ENCODE results near the gene ESYT1. TPM values are rescaled to one million over a fixed set of nuclear protein-coding genes. Genes with fewer than 3 reads are reported as not detected.
"Not testable (repeated sequence)": the region's sequence is repeated elsewhere in the genome, so short reads cannot be mapped to it uniquely, and the experiment has no call there.

ESYT1 gene
- total RNA-seq, 4 donors from 2014 or later = 128 to 234 (median 167) TPM

DNA sequence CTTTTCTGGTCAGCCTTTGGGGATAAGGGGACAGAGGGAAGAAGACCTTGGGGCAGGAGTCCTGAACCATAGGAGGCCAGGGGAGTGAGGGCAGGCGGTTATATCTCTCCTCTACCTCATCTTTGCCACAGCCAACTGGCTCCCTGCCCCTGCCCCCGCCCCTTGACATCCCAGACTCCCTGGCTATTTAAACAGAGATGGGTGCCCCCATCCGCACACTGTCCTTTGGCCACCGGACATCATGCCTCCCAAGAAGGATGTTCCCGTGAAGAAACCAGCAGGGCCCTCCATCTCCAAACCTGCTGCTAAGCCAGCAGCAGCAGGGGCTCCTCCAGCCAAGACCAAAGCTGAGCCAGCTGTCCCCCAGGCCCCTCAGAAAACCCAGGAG is 25.6 kb downstream of the ESYT1 start:
- no CpG with 5 or more reads among the region's 5 CpGs for WGBS, 2 donors (ENCODE audit: low coverage in 1 of 2)
- H3K9me3 ChIP-seq = no peaks in the 10 kb centered on the region
- no peak overlapping the region for H3K27ac ChIP-seq
- H3K27me3 ChIP-seq = no peaks in the 10 kb centered on the region
- H3K36me3 ChIP-seq = no peaks in the 10 kb centered on the region
- ATAC-seq = no peak
- peaks cover 3 to 49% (median 13%) of the 10 kb centered on the region in 3 donors for H3K4me1 ChIP-seq
- no peak overlapping the region for H3K4me3 ChIP-seq
- TF ChIP-seq CTCF (IDR thresholded peaks at IDR 0.05) (no peak), EP300 (IDR thresholded peaks at IDR 0.05) (no peak), POLR2A (IDR thresholded peaks at IDR 0.05) (no peak), POLR2AphosphoS5 (IDR thresholded peaks at IDR 0.05) (no peak)

- Histone ChIP-seq H3K36me3 (no peaks in the 10 kb centered on the region), H3K27me3 (no peaks in the 10 kb centered on the region), H3K9me3 (no peaks in the 10 kb centered on the region), H3K4me1 (peaks cover 3 to 50% (median 13%) of the 10 kb centered on the region in 3 donors), H3K4me3 (no peak overlapping the region), H3K27ac (no peak overlapping the region)
- ATAC-seq = no peak
- TF ChIP-seq EP300 (IDR thresholded peaks at IDR 0.05) (no peak), POLR2A (IDR thresholded peaks at IDR 0.05) (no peak), POLR2AphosphoS5 (IDR thresholded peaks at IDR 0.05) (no peak), CTCF (IDR thresholded peaks at IDR 0.05) (no peak)
- 100% methylated on average over 1 of the region's 1 CpG for WGBS, 2 donors (ENCODE audit: low coverage in 1 of 2)
Measured at GRCh38 chr12:56154246-56154771, 26.2 kb downstream of the ESYT1 start.

GRCh38 chr12:56154818-56155217 is 26.8 kb downstream of the ESYT1 start:
- no peak overlapping the region for H3K27ac ChIP-seq
- peaks cover 0 to 4% of the 10 kb centered on the region in 2 donors for H3K36me3 ChIP-seq
- peaks cover 3 to 55% (median 13%) of the 10 kb centered on the region in 3 donors for H3K4me1 ChIP-seq
- no peaks in the 10 kb centered on the region for H3K27me3 ChIP-seq
- no peak for TF ChIP-seq CTCF (IDR thresholded peaks at IDR 0.05)
- TF ChIP-seq POLR2A (IDR thresholded peaks at IDR 0.05) = no peak
- TF ChIP-seq EP300 (IDR thresholded peaks at IDR 0.05) = no peak
- TF ChIP-seq POLR2AphosphoS5 (IDR thresholded peaks at IDR 0.05) = no peak
- no peak overlapping the region for H3K4me3 ChIP-seq
- ATAC-seq = no peak
- no CpG with 5 or more reads among the region's 5 CpGs for WGBS, 2 donors (ENCODE audit: low coverage in 1 of 2)
- no peaks in the 10 kb centered on the region for H3K9me3 ChIP-seq

GRCh38 chr12:56155256-56155845 is 27.3 kb downstream of the ESYT1 start:
- Histone ChIP-seq H3K27ac (peak overlapping the region in 1 of 4 donors; percentile 96), H3K36me3 (peaks cover 0 to 10% of the 10 kb centered on the region in 2 donors), H3K9me3 (no peaks in the 10 kb centered on the region), H3K4me3 (no peak overlapping the region), H3K4me1 (peaks cover 3 to 60% (median 17%) of the 10 kb centered on the region in 3 donors), H3K27me3 (no peaks in the 10 kb centered on the region)
- no peak for TF ChIP-seq POLR2A (IDR thresholded peaks at IDR 0.05)
- TF ChIP-seq CTCF (IDR thresholded peaks at IDR 0.05) = no peak
- no peak for TF ChIP-seq POLR2AphosphoS5 (IDR thresholded peaks at IDR 0.05)
- no peak for TF ChIP-seq EP300 (IDR thresholded peaks at IDR 0.05)
- ATAC-seq = no peak
- 87 to 92% methylated on average over 5 to 8 of the region's 11 CpGs for WGBS, 2 donors (ENCODE audit: low coverage in 1 of 2)

DNA sequence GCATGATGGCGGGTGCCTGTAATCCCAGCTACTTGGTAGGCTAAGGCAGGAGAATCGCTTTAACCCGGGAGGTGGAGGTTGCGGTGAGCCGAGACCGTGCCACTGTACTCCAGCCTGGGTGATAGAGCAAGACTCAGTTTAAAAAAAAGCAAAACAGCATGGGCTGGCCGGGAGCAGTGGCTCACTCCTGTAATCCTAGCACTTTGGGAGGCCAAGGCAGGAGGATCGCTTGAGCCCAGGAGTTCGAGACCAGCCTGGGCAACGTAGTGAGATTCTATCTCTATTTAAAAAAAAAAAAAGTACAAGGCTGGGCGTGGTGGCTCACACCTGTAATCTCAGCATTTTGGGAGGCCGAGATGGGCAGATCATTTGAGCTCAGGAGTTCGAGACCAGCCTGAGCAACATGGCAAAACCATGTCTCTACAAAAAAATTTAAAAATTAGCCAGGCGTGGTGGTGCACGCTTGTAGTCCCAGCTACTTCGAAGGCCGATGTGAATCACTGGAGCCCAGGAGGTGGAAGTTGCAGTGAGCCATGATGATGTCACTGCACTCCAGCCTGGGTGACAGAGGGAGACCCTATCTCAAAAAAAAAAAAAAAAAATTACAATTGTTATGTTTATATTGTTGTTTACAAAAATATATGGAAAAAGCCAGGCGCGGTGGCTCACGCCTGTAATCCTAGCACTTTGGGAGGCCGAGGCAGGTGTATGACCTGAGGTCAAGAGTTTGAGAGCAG is 28.6 kb downstream of the ESYT1 start:
- 80% methylated on average over 10 to 15 of the region's 21 CpGs for WGBS, 2 donors (ENCODE audit: low coverage in 1 of 2)
- not testable (repeated sequence) for H3K27me3 ChIP-seq, ATAC-seq, H3K9me3 ChIP-seq
- Histone ChIP-seq H3K4me1 (peaks cover 1 to 60% (median 21%) of the 10 kb centered on the region in 3 donors), H3K36me3 (peaks cover 0 to 22% of the 10 kb centered on the region in 2 donors), H3K4me3 (peak overlapping the region; percentile 71 to 82), H3K27ac (peak overlapping the region; percentile 93 to 99 (median 98))
